ENCODE results near the gene ETF1.
A peak's percentile ranks its signal among the peaks of the same experiment; 100 is the strongest.

Gene ETF1

GRCh38 chr5:138468966-138469539 lies 74.0 kb downstream of the ETF1 start:
- DNase-seq: no peak
- intact Hi-C loops (cut with DNase I): loop anchor here (10.0 kb wide), 1 partner anchor 106 kb away; the partner anchor contains the start of gene HSPA9

- intact Hi-C loops (cut with DNase I): loop anchor here (10.0 kb wide), 1 partner anchor 106 kb away; the partner anchor contains the start of gene HSPA9
Observed at GRCh38 chr5:138468133-138468965, 74.7 kb downstream of the ETF1 start.

GRCh38 chr5:138467711-138468132 lies 75.3 kb downstream of the ETF1 start:
- DNase-seq: no peak
- intact Hi-C loops (cut with DNase I): loop anchor here (10.0 kb wide), 1 partner anchor 107 kb away; the partner anchor contains the start of gene HSPA9

More at GRCh38 chr5:138468133-138468965, 74.7 kb downstream of the ETF1 start:
- no peak for DNase-seq

- peak in 4 of 42 donors; percentile 26 to 60 (median 36) for DNase-seq
- intact Hi-C loops (cut with DNase I): loop anchor here (10.0 kb wide), 1 partner anchor 108 kb away; the partner anchor contains the start of gene HSPA9
Observed at GRCh38 chr5:138466900-138467710, 75.9 kb downstream of the ETF1 start.

- peak in 9 of 42 donors; percentile 21 to 65 (median 39) for DNase-seq
- intact Hi-C loops (cut with DNase I): loop anchor here (10.0 kb wide), 1 partner anchor 108 kb away; the partner anchor contains the start of gene HSPA9
Observed at GRCh38 chr5:138466125-138466899, 76.7 kb downstream of the ETF1 start.

GRCh38 chr5:138465261-138466124 lies 77.5 kb downstream of the ETF1 start, which contains the start of gene EGR1:
EGR1 (plus strand) TSS chr5:138465479; CDS start chr5:138465762, 283 bp downstream.
- DNase-seq: peak; percentile 94 to 99 (median 98)

GRCh38 chr5:138464388-138465260 lies 78.4 kb downstream of the ETF1 start:
- peak; percentile 93 to 100 (median 98) for DNase-seq
- intact Hi-C loops (cut with DNase I): loop anchor here (1.0 to 10.0 kb wide), 2 partner anchors 28 to 110 kb away; partner anchors contain the start of gene HSPA9

More at GRCh38 chr5:138465261-138466124, 77.5 kb downstream of the ETF1 start, which contains the start of gene EGR1:
- intact Hi-C loops (cut with DNase I): loop anchor here (10.0 kb wide), 1 partner anchor 109 kb away; the partner anchor contains the start of gene HSPA9

GRCh38 chr5:138464008-138464387 lies 79.0 kb downstream of the ETF1 start:
- intact Hi-C loops (cut with DNase I): loop anchor here (1.0 to 10.0 kb wide), 2 partner anchors 28 to 111 kb away; partner anchors contain the start of gene HSPA9
- peak; percentile 75 to 97 (median 94) for DNase-seq

GRCh38 chr5:138463419-138464007 lies 79.5 kb downstream of the ETF1 start:
- intact Hi-C loops (cut with DNase I): loop anchor here (1.0 to 10.0 kb wide), 2 partner anchors 29 to 111 kb away; partner anchors contain the start of gene HSPA9
- DNase-seq: peak in 1 of 42 donors; percentile 55

GRCh38 chr5:138461343-138462125 lies 81.5 kb downstream of the ETF1 start:
- intact Hi-C loops (cut with DNase I): loop anchor here (10.0 kb wide), 1 partner anchor 113 kb away; the partner anchor contains the start of gene HSPA9
- no peak for DNase-seq

GRCh38 chr5:138460032-138460693 lies 82.9 kb downstream of the ETF1 start:
- DNase-seq: no peak
- intact Hi-C loops (cut with DNase I): loop anchor here (10.0 kb wide), 1 partner anchor 115 kb away; the partner anchor contains the start of gene HSPA9

- intact Hi-C loops (cut with DNase I): no loop called here
- DNase-seq: peak in 25 of 42 donors; percentile 30 to 77 (median 49)
Observed at GRCh38 chr5:138459311-138459933, 83.6 kb downstream of the ETF1 start.

GRCh38 chr5:138458856-138459255 lies 84.2 kb downstream of the ETF1 start:
- intact Hi-C loops (cut with DNase I): no loop called here
- DNase-seq: no peak
